Activated CD4-positive, alpha-beta T cell treated with anti-CD3 and anti-CD28 coated beads for 36 hours (primary cell): ENCODE data around the gene NIPSNAP3A. TPM values are rescaled to one million over a fixed set of nuclear protein-coding genes. Genes with fewer than 3 reads are reported as not detected.

Experiments
- ATAC-seq: fragments of 200-7000 bp; cut with Tn5 transposase; one replicate; pipeline ENCODE4 v1.10.0; 2021; ENCODE audit warnings: mild to moderate bottlenecking, moderate library complexity
- CTCF ChIA-PET: fragments of 350-600 bp; sonication (Branson Sonifier 250); formaldehyde crosslinking; loops from one replicate; lab custom pipeline; 2021; ENCODE audit warnings: antibody characterized with exemption; lab: Charles Lee
- POLR2A ChIA-PET: fragments of 350-600 bp; sonication (Branson Sonifier 250); formaldehyde crosslinking; loops from one replicate; lab custom pipeline; 2021; ENCODE audit warnings: antibody characterized with exemption, inconsistent platforms; lab: Charles Lee
- DNase-seq: peaks from one replicate; pipeline ENCODE4 v3.0.0-alpha.2; 2020
- H3K27ac Mint-ChIP-seq: one replicate; pipeline ENCODE4 v1.8.0; 2021; ENCODE audit warnings: mixed read lengths
- H3K27me3 Mint-ChIP-seq: one replicate; pipeline ENCODE4 v1.8.0; 2021; ENCODE audit warnings: mixed read lengths
- H3K36me3 Mint-ChIP-seq: one replicate; pipeline ENCODE4 v1.8.0; 2021; ENCODE audit warnings: low read depth, mixed read lengths
- H3K4me1 Mint-ChIP-seq: one replicate; pipeline ENCODE4 v1.8.0; 2021; ENCODE audit warnings: mixed read lengths
- H3K4me3 Mint-ChIP-seq: one replicate; pipeline ENCODE4 v1.8.0; 2021; ENCODE audit warnings: mild to moderate bottlenecking, moderate library complexity, mixed read lengths
- H3K9me3 Mint-ChIP-seq: one replicate; pipeline ENCODE4 v1.8.0; 2021; ENCODE audit warnings: low read depth, mixed read lengths
- intact Hi-C, 2 experiments: fragments of 100-400 bp; cut with DNase I in 1 of 2; cut with micrococcal nuclease in 1 of 2; formaldehyde crosslinking; loops; one replicate each; pipeline versions ENCODE4 v1.14.2 to v1.15.1; 2022 to 2024; cut with DNase I, micrococcal nuclease
- total RNA-seq, 2 experiments: library from RNA; stranded (reverse); gene quantifications; one replicate each; pipeline ENCODE4 v1.2.3, GENCODE V29; 2021

Gene NIPSNAP3A
- total RNA-seq, 2 experiments from 2014 or later, result 7.2 to 11.7 TPM

DNA sequence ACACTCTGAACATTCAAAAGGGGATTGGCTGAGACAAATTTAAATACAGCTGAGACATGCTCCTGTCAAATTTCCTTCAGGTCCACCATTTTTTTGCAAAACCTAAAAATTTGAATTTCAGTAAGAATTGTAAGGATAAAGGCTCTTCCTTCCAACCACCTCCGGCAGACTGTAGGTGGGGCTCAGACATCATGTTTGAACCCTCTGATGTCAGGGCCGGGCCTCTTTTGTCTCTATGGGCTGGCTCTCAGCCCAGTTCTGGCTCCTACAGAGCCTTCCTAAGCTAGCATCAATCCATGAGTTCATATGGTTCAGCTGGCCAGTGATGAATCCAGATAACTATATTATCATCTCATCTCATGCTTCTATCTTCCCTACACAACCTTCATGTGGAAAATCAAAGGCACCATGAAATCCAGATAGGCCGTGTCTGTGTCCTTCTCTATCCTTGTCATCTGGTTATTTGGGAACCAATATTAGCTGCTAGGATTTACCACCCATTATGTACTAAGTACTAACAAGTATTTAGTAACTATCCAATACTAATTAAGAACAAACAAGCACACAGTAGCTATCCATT lies 60.6 kb downstream of the NIPSNAP3A start:
- H3K36me3 Mint-ChIP-seq, result peaks cover 2% of the 10 kb centered on the region
- POLR2A ChIA-PET, result no interaction called here
- CTCF ChIA-PET, result interaction anchor here (1.0 kb wide), 1 partner anchor 12 kb away, joined by 3 read pairs; no protein-coding TSS in a partner anchor
- H3K4me1 Mint-ChIP-seq, result no peaks in the 10 kb centered on the region
- no peak overlapping the region for H3K27ac Mint-ChIP-seq
- DNase-seq (peak; percentile 25), ATAC-seq (no peak)
- no peak overlapping the region for H3K4me3 Mint-ChIP-seq
- intact Hi-C loops, result loop anchor here in 1 of 2 experiments (10.0 kb wide), 1 partner anchor 57 kb away; no protein-coding TSS in a partner anchor
- no peaks in the 10 kb centered on the region for H3K9me3 Mint-ChIP-seq
- H3K27me3 Mint-ChIP-seq, result no peaks in the 10 kb centered on the region

Other genes starting within 250 kb of the NIPSNAP3A start
- gene OR13F1, start 243.4 kb upstream of the NIPSNAP3A start, total RNA-seq, result not detected
- not detected for gene OR13C4, start 220.5 kb upstream of the NIPSNAP3A start, total RNA-seq
- gene OR13C3, start 210.8 kb upstream of the NIPSNAP3A start, total RNA-seq, result not detected
- not detected for gene OR13C8, start 178.5 kb upstream of the NIPSNAP3A start, total RNA-seq
- not detected for gene OR13C5, start 148.3 kb upstream of the NIPSNAP3A start, total RNA-seq
- gene OR13C2, start 142.1 kb upstream of the NIPSNAP3A start, total RNA-seq, result not detected
- not detected for gene OR13C9, start 129.5 kb upstream of the NIPSNAP3A start, total RNA-seq
- not detected for gene OR13D1, start 53.2 kb upstream of the NIPSNAP3A start, total RNA-seq
- under 1 TPM; 0.85 to 0.90 TPM for gene NIPSNAP3B, start 16.4 kb downstream of the NIPSNAP3A start, total RNA-seq
- 1 to 10 TPM; 4.5 to 5.2 TPM for gene ABCA1, start 180.5 kb downstream of the NIPSNAP3A start, total RNA-seq